Measurements from ENCODE around the gene HLTF.
"Not testable (repeated sequence)": the region's sequence is repeated elsewhere in the genome, so short reads cannot be mapped to it uniquely, and the experiment has no call there.

The HLTF gene

GRCh38 chr3:149101154-149101553 lies 14.8 kb upstream of the HLTF start:
- no peaks in the 10 kb centered on the region for H3K4me1 Mint-ChIP-seq
- H3K27ac Mint-ChIP-seq, result no peak overlapping the region
- peaks cover 0 to 4% of the 10 kb centered on the region in 2 donors for H3K9me3 Mint-ChIP-seq
- ATAC-seq, result no peak
- DNase-seq, result no peak
- H3K27me3 Mint-ChIP-seq, result no peaks in the 10 kb centered on the region
- no peak overlapping the region for H3K4me3 Mint-ChIP-seq

GRCh38 chr3:149097987-149098386 lies 11.7 kb upstream of the HLTF start:
- not testable (repeated sequence) for H3K9me3 Mint-ChIP-seq, H3K27ac Mint-ChIP-seq, DNase-seq, H3K4me3 Mint-ChIP-seq, H3K4me1 Mint-ChIP-seq, H3K27me3 Mint-ChIP-seq
- peak; percentile 52 for ATAC-seq

GRCh38 chr3:149095487-149095886 lies 9.2 kb upstream of the HLTF start:
- no peak overlapping the region for H3K4me3 Mint-ChIP-seq
- DNase-seq (no peak), ATAC-seq (no peak)
- H3K9me3 Mint-ChIP-seq, result no peaks in the 10 kb centered on the region
- H3K4me1 Mint-ChIP-seq, result no peaks in the 10 kb centered on the region
- H3K27me3 Mint-ChIP-seq, result no peaks in the 10 kb centered on the region
- H3K27ac Mint-ChIP-seq, result no peak overlapping the region

- no peaks in the 10 kb centered on the region for H3K4me1 Mint-ChIP-seq
- H3K27ac Mint-ChIP-seq, result no peak overlapping the region
- ATAC-seq, result no peak
- H3K9me3 Mint-ChIP-seq, result no peaks in the 10 kb centered on the region
- no peaks in the 10 kb centered on the region for H3K27me3 Mint-ChIP-seq
- H3K4me3 Mint-ChIP-seq, result no peak overlapping the region
- no peak for DNase-seq
Measured at GRCh38 chr3:149091983-149092382, 5.7 kb upstream of the HLTF start.

GRCh38 chr3:149090907-149091306 lies 4.6 kb upstream of the HLTF start:
- Mint-ChIP-seq H3K4me3 (no peak overlapping the region), H3K27ac (no peak overlapping the region), H3K4me1 (no peaks in the 10 kb centered on the region), H3K9me3 (no peaks in the 10 kb centered on the region), H3K27me3 (no peaks in the 10 kb centered on the region)
- ATAC-seq, result no peak
- DNase-seq, result no peak

- no peaks in the 10 kb centered on the region for H3K27me3 Mint-ChIP-seq
- DNase-seq, result no peak
- ATAC-seq, result no peak
- no peak overlapping the region for H3K4me3 Mint-ChIP-seq
- no peaks in the 10 kb centered on the region for H3K9me3 Mint-ChIP-seq
- no peak overlapping the region for H3K27ac Mint-ChIP-seq
- peaks cover 4% of the 10 kb centered on the region for H3K4me1 Mint-ChIP-seq
Measured at GRCh38 chr3:149090461-149090860, 4.1 kb upstream of the HLTF start.

GRCh38 chr3:149089395-149089794 lies 3.1 kb upstream of the HLTF start:
- Mint-ChIP-seq H3K27ac (peak overlapping the region in 1 of 2 donors; percentile 61), H3K4me1 (peaks cover 15% of the 10 kb centered on the region), H3K27me3 (no peaks in the 10 kb centered on the region), H3K4me3 (no peak overlapping the region), H3K9me3 (no peaks in the 10 kb centered on the region)
- no peak for ATAC-seq
- DNase-seq, result no peak

GRCh38 chr3:149087208-149087607 lies 875 bp upstream of the HLTF start:
- Mint-ChIP-seq H3K4me1 (peaks cover 21% of the 10 kb centered on the region), H3K27ac (no peak overlapping the region), H3K4me3 (no peak overlapping the region), H3K27me3 (no peaks in the 10 kb centered on the region), H3K9me3 (no peaks in the 10 kb centered on the region)
- ATAC-seq (no peak), DNase-seq (no peak)

- Mint-ChIP-seq H3K27me3 (no peaks in the 10 kb centered on the region), H3K9me3 (no peaks in the 10 kb centered on the region), H3K4me3 (peak overlapping the region; percentile 97), H3K27ac (peak overlapping the region in 1 of 2 donors; percentile 89), H3K4me1 (peaks cover 25% of the 10 kb centered on the region)
- DNase-seq, result peak in 1 of 2 donors; percentile 30
- peak; percentile 65 for ATAC-seq
Measured at GRCh38 chr3:149085828-149086231, 503 bp downstream of the HLTF start.

- ATAC-seq (no peak), DNase-seq (no peak)
- no peak overlapping the region for H3K27ac Mint-ChIP-seq
- H3K9me3 Mint-ChIP-seq, result no peaks in the 10 kb centered on the region
- H3K4me3 Mint-ChIP-seq, result no peak overlapping the region
- H3K4me1 Mint-ChIP-seq, result peaks cover 30% of the 10 kb centered on the region
- no peaks in the 10 kb centered on the region for H3K27me3 Mint-ChIP-seq
Measured at GRCh38 chr3:149081772-149082171, 4.6 kb downstream of the HLTF start.

GRCh38 chr3:149080699-149081091 lies 5.6 kb downstream of the HLTF start:
- no peak for DNase-seq

GRCh38 chr3:149080011-149080698 lies 6.2 kb downstream of the HLTF start:
- no peaks in the 10 kb centered on the region for H3K9me3 Mint-ChIP-seq
- H3K27me3 Mint-ChIP-seq, result no peaks in the 10 kb centered on the region
- H3K4me1 Mint-ChIP-seq, result peaks cover 23% of the 10 kb centered on the region
- H3K27ac Mint-ChIP-seq, result no peak overlapping the region
- DNase-seq, result no peak
- no peak overlapping the region for H3K4me3 Mint-ChIP-seq
- no peak for ATAC-seq

More at GRCh38 chr3:149080699-149081091, 5.6 kb downstream of the HLTF start:
- Mint-ChIP-seq H3K27me3 (no peaks in the 10 kb centered on the region), H3K4me1 (peaks cover 29% of the 10 kb centered on the region), H3K27ac (no peak overlapping the region), H3K4me3 (no peak overlapping the region), H3K9me3 (no peaks in the 10 kb centered on the region)
- peak; percentile 81 for ATAC-seq

GRCh38 chr3:149077628-149078027 lies 8.7 kb downstream of the HLTF start:
- ATAC-seq, result no peak
- no peak for DNase-seq
- no peaks in the 10 kb centered on the region for H3K27me3 Mint-ChIP-seq
- no peak overlapping the region for H3K4me3 Mint-ChIP-seq
- H3K4me1 Mint-ChIP-seq, result peaks cover 10% of the 10 kb centered on the region
- no peaks in the 10 kb centered on the region for H3K9me3 Mint-ChIP-seq
- no peak overlapping the region for H3K27ac Mint-ChIP-seq

- Mint-ChIP-seq H3K4me3 (no peak overlapping the region), H3K27me3 (no peaks in the 10 kb centered on the region), H3K4me1 (no peaks in the 10 kb centered on the region), H3K27ac (no peak overlapping the region), H3K9me3 (no peaks in the 10 kb centered on the region)
- DNase-seq, result no peak
- ATAC-seq, result no peak
Measured at GRCh38 chr3:149067883-149068282, 18.4 kb downstream of the HLTF start.

GRCh38 chr3:149061776-149062175 lies 24.6 kb downstream of the HLTF start:
- DNase-seq (no peak), ATAC-seq (no peak)
- Mint-ChIP-seq H3K27me3 (no peaks in the 10 kb centered on the region), H3K4me1 (no peaks in the 10 kb centered on the region), H3K27ac (no peak overlapping the region), H3K4me3 (no peak overlapping the region), H3K9me3 (no peaks in the 10 kb centered on the region)

- H3K4me3 Mint-ChIP-seq, result no peak overlapping the region
- no peaks in the 10 kb centered on the region for H3K4me1 Mint-ChIP-seq
- no peak overlapping the region for H3K27ac Mint-ChIP-seq
- H3K9me3 Mint-ChIP-seq, result no peaks in the 10 kb centered on the region
- DNase-seq (no peak), ATAC-seq (no peak)
- no peaks in the 10 kb centered on the region for H3K27me3 Mint-ChIP-seq
Measured at GRCh38 chr3:149058602-149059001, 27.7 kb downstream of the HLTF start.

- H3K4me3 Mint-ChIP-seq, result no peak overlapping the region
- H3K27ac Mint-ChIP-seq, result no peak overlapping the region
- ATAC-seq, result no peak
- H3K4me1 Mint-ChIP-seq, result no peaks in the 10 kb centered on the region
- DNase-seq, result no peak
- peaks cover 0 to 4% of the 10 kb centered on the region in 2 donors for H3K9me3 Mint-ChIP-seq
- no peaks in the 10 kb centered on the region for H3K27me3 Mint-ChIP-seq
Measured at GRCh38 chr3:149058198-149058597, 28.1 kb downstream of the HLTF start.
